GM19099 (cell line): ENCODE measurements around the gene GNAO1.

ENCODE experiments used
- POLR2A ChIP-seq: IDR thresholded peaks from 3 replicates; pipeline ENCODE4 v1.6.1; 2011; ENCODE audit warnings: low read depth; ENCODE audit not compliant: insufficient read length; ENCODE audit errors: extremely low read depth

Gene GNAO1

DNA sequence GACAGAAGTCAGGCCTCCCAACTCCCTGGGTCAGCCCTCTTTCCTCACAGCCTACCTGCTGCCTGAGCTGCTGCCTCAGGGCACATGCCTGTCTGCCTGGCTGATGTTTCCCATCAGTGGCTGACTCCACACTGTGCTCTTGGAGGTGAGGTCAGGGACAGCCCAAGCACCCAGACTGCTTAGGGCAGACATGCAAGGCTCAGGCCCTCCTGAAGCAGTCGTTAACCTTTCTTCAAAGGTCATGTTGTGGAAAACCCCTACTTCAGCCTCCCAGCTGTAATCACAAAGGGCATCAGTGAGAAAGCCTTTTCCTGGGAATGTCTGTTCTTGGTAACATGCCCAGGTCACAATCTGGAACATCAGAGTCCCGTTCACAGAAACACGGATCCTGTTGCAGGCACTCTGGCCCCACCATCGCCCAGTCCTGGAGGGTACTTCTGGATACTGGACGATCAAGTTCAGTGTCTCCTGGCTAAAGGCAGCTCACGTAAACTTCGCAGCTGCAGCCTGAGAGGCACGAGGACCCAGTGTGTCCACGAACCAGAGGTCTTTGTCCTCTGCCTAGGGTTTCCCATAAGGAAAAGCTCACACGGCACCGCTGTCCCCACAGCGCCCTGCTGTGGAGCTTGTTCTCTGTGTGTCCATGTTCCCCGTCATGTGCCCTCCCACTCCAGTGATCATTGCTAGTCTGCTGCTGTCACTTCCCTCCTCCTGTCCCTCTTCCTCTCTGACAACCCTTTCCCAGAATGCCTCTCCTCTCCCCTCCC, 54.9 kb downstream of the GNAO1 start:
- no peak for TF ChIP-seq POLR2A

GRCh38 chr16:56247018-56247417, 55.7 kb downstream of the GNAO1 start:
- no peak for TF ChIP-seq POLR2A

GRCh38 chr16:56247808-56248207, 56.5 kb downstream of the GNAO1 start:
- no peak for TF ChIP-seq POLR2A

GRCh38 chr16:56252835-56253234, 61.5 kb downstream of the GNAO1 start:
- TF ChIP-seq POLR2A = no peak

- TF ChIP-seq POLR2A = no peak
These were observed 64.6 kb downstream of the GNAO1 start for GRCh38 chr16:56255904-56256303.

GRCh38 chr16:56257239-56257638, 66.0 kb downstream of the GNAO1 start:
- no peak for TF ChIP-seq POLR2A

DNA sequence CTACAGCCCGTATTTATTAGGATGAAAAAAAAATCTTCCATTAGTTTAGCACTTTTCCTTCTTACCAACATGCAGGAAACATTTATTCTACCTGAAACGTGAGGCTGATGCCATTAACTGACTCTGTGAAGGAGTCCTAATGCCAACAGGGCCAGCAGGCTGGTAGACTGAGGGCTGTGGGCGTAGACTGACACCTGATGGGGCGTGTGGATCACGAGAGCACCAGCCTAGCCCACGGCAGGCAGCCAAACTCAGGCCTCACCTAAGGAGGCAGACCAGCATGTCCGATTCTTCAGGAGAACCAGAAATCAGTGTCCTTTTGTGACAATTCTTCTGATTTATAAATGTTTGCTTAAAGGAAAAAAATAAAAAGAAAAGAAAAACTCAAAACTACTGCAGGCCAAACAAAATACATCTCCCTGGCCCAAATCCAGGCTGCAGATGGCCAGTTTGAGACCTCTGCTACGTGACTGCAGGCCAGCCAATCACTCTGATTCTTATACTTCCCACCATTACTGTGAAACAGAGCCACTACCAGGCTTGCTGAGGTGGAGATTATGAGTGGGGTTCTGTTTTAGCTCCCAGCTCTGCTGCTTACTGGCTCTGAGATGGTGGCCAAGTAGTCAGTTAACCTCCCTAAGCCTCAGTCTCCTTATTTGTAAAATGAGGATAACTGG, 66.5 kb downstream of the GNAO1 start:
- no peak for TF ChIP-seq POLR2A

DNA sequence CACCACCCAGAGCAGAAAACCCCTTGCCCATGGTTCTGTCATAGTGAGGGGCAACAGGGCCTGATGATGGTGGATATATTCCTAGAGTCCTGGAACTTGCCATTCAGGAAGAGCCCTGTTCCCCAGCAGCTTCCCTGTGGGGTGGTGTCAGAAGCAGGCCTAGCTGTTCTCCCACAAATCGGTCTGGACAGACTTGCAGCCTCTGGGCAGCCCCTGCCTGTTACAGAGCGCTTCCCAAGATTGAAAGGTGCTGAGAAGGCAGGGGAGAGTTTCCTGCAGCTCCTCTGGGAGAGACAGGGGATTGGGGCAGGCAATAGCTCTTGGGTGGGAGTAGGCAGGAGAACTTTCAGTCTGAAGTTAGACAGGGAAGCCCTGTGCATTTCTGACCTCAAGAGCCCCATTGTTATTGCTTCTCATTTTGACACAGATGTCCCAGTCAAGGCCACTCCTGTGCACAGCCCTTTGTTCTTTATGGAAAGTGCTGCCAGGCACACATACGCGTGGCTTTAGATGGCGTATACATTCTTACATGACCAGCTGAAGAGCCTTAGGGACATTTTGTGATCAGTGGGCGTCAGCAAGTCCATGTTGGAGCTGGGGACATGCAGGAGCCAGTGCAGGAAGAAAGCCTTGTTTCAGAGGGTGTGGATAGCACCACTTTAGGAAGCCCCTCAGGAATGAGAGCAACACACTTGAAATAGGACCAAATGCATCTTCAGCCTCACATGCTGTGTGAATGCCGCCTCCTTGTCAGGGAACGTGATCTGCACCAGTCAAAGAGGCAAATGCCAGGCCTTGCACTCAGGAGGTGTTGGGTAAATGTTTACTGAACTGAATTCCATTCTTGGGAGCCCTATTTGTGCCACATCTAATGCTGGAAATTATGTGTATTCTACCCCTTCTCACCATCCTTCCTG, 67.5 kb downstream of the GNAO1 start:
- no peak for TF ChIP-seq POLR2A

DNA sequence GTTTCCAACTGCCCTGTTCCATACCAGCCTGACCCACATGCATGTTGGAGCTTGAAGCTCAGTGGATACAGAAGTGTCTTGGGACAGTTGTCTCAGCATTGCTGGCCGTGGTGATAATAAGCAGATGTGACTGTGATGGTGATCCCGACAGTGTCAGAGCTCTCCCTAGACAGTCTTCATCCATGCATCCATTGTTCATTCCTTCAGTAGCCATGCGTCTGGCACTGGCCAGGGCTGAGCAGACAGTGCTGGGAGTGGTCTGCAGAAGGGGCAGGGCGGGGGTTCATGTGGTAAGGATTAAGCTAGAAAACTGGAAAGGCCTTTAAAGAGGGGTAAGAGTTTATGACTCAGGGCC, 68.1 kb downstream of the GNAO1 start:
- TF ChIP-seq POLR2A = no peak

- no peak for TF ChIP-seq POLR2A
These were observed 69.3 kb downstream of the GNAO1 start for GRCh38 chr16:56260378-56261160.

GRCh38 chr16:56261656-56262055, 70.4 kb downstream of the GNAO1 start:
- no peak for TF ChIP-seq POLR2A

DNA sequence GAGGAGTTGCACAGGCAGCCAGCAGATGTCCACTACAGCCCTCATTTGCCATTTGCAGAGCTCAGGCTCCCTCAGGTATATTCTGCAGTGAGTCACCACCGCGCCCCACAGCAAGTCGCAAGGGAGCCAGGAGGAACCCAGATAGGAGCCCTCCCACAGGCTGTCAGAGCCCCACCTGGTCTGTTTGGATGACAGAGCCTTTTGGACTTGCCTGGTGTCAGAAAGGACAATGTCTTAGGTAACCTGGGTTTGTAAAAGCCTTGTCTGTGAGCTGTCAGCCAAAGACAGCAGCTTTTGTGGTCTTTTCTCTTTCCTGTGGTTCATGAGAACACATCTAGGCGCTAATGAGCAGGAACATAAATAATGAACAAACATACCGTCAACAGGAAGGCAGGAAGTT, 70.9 kb downstream of the GNAO1 start:
- no peak for TF ChIP-seq POLR2A

GRCh38 chr16:56262551-56263245, 71.4 kb downstream of the GNAO1 start:
- no peak for TF ChIP-seq POLR2A

GRCh38 chr16:56263711-56264608, 72.7 kb downstream of the GNAO1 start:
- TF ChIP-seq POLR2A = no peak

DNA sequence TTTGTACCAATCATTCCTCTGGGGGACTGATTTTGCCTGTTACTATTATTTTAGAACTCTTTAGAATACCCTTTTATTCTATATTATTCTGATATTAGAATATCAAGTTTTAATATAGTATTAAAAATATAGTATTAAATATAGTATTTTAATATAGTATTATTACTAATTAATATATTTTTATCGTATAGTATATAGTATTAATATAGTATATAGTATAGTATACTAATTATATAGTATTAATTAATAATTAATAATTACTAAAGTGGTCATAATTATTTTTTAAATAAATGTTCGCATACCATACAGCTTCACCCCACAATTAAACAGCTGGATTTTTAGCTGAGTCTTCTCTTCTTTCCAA, 73.3 kb downstream of the GNAO1 start:
- TF ChIP-seq POLR2A = no peak
